Osteoblast (primary cell): Measurements from ENCODE around the gene LRRC4C. TPM values are rescaled to one million over a fixed set of nuclear protein-coding genes. Genes with fewer than 3 reads are reported as not detected.
A peak's percentile ranks its signal among the peaks of the same experiment; 100 is the strongest.

ENCODE experiments used
- DNase-seq: peaks from one replicate; pipeline ENCODE4 v3.0.0; 2011; ENCODE audit warnings: low spot score, mixed read lengths; ENCODE audit not compliant: insufficient read length; ENCODE audit errors: missing footprints
- H2AFZ ChIP-seq: 2 replicates; pipeline ENCODE4 v1.6.0; 2011; ENCODE audit warnings: mild to moderate bottlenecking, low read length
- H3K27ac ChIP-seq: 2 replicates; pipeline ENCODE4 v1.5.1; 2011; ENCODE audit warnings: mild to moderate bottlenecking, low read depth, low read length, moderate library complexity
- H3K27me3 ChIP-seq: 2 replicates; pipeline ENCODE4 v1.6.0; 2012; ENCODE audit warnings: mild to moderate bottlenecking, control low read depth, inconsistent platforms, low read length, moderate library complexity; ENCODE audit not compliant: insufficient read depth
- H3K36me3 ChIP-seq: 2 replicates; pipeline ENCODE4 v1.5.1; 2011; ENCODE audit warnings: mild to moderate bottlenecking, low read length, control low read depth, moderate library complexity; ENCODE audit not compliant: insufficient read depth
- H3K4me1 ChIP-seq: 2 replicates; pipeline ENCODE4 v1.5.1; 2011; ENCODE audit warnings: mild to moderate bottlenecking, low read length, control low read depth, moderate library complexity; ENCODE audit not compliant: insufficient read depth
- H3K4me2 ChIP-seq: 2 replicates; pipeline ENCODE4 v1.6.0; 2011; ENCODE audit warnings: mild to moderate bottlenecking, low read length; ENCODE audit not compliant: insufficient read depth
- H3K4me3 ChIP-seq: fragments of 200-600 bp; sonication (generic); 3 replicates; pipeline ENCODE4 v1.5.1; 2012; ENCODE audit warnings: mild to moderate bottlenecking, low read length, inconsistent platforms; ENCODE audit not compliant: insufficient read depth
- H3K79me2 ChIP-seq: 2 replicates; pipeline ENCODE4 v1.6.0; 2012; ENCODE audit warnings: mild to moderate bottlenecking, low read length, control low read depth, inconsistent platforms; ENCODE audit not compliant: insufficient read depth
- H3K9me3 ChIP-seq: 2 replicates; pipeline ENCODE4 v1.5.1; 2011; ENCODE audit warnings: low read depth, low read length, control low read depth
- H4K20me1 ChIP-seq: 2 replicates; pipeline ENCODE4 v1.6.0; 2012; ENCODE audit warnings: mild to moderate bottlenecking, low read length, control low read depth; ENCODE audit not compliant: insufficient read depth
- total RNA-seq: library from RNA; depleted of rRNA; stranded (reverse); fragments of >200 nt; gene quantifications from 2 replicates; pipeline ENCODE4 v1.2.3, GENCODE V29; 2012
- TF ChIP-seq, protein P1 (sequence below): IDR thresholded peaks from 2 replicates; pipeline ENCODE4 v1.5.1; 2011; ENCODE audit warnings: mild to moderate bottlenecking, low read depth, low read length, moderate library complexity; ENCODE audit errors: extremely low read depth

LRRC4C gene
- total RNA-seq, 1 donor: 2.2 TPM

DNA sequence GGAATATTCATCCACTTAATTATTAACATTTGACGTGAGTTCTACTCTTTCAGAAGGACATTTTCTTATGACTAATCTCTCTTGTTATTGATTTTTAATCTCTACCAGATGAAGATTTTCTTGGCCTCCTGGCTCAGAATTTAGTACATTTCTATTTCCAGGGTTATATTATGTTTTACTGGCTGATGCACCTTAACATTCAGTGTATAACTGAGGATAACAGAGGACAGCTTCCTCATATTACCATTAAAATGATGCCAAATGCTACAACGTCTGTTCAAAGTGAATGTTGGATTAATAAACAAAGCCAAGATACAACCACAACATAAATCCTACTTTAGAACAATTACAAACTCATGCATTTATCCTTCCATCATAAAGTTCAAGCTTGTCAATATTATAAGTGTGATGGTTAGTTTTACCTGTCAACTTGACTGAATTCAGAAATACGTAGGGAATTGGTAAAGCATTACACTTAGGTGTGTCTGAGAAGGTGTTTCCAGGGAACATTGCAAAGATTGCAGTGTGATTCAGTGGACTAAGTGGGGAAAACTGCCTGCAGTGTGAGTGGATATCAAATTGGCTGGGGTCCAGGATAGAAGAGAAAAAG lies 485.2 kb downstream of the LRRC4C start:
- TF ChIP-seq, protein P1, sequence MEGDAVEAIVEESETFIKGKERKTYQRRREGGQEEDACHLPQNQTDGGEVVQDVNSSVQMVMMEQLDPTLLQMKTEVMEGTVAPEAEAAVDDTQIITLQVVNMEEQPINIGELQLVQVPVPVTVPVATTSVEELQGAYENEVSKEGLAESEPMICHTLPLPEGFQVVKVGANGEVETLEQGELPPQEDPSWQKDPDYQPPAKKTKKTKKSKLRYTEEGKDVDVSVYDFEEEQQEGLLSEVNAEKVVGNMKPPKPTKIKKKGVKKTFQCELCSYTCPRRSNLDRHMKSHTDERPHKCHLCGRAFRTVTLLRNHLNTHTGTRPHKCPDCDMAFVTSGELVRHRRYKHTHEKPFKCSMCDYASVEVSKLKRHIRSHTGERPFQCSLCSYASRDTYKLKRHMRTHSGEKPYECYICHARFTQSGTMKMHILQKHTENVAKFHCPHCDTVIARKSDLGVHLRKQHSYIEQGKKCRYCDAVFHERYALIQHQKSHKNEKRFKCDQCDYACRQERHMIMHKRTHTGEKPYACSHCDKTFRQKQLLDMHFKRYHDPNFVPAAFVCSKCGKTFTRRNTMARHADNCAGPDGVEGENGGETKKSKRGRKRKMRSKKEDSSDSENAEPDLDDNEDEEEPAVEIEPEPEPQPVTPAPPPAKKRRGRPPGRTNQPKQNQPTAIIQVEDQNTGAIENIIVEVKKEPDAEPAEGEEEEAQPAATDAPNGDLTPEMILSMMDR: no peak
- peak; percentile 55 for DNase-seq
- H3K27me3 ChIP-seq: no peaks in the 10 kb centered on the region

DNA sequence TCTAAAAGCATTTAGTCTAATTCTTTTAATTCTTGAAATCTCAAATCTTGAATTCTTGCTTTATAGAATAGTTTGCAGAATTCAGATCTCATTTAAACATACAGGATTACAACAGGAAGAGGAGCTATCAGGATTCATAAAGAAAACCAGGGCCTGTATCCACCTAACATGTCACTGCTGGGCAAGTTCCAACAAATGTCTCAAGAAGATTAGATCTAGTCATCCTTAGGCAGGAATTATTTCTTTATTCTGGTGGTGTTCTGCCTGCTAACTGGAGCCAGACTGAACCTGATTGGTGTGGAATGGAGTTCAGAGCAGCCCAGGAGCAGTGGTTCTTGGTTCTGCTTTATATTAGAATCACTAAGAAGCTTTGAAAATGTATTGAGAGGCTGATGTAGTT lies 500.7 kb downstream of the LRRC4C start:
- H2AFZ ChIP-seq: no peak overlapping the region
- H3K79me2 ChIP-seq: no peaks in the 10 kb centered on the region
- TF ChIP-seq, protein P1: no peak
- H3K27ac ChIP-seq: no peak overlapping the region
- no peaks in the 10 kb centered on the region for H4K20me1 ChIP-seq
- no peak overlapping the region for H3K4me2 ChIP-seq
- peaks cover 2% of the 10 kb centered on the region for H3K9me3 ChIP-seq
- no peak for DNase-seq
- H3K36me3 ChIP-seq: no peaks in the 10 kb centered on the region
- H3K27me3 ChIP-seq: no peaks in the 10 kb centered on the region
- H3K4me1 ChIP-seq: no peaks in the 10 kb centered on the region
- H3K4me3 ChIP-seq: no peak overlapping the region

More for the DNA sequence above, 485.2 kb downstream of the LRRC4C start:
- Histone ChIP-seq H2AFZ (no peak overlapping the region), H3K36me3 (no peaks in the 10 kb centered on the region), H3K27ac (no peak overlapping the region), H3K9me3 (peaks cover 6% of the 10 kb centered on the region), H4K20me1 (no peaks in the 10 kb centered on the region), H3K4me1 (no peaks in the 10 kb centered on the region), H3K79me2 (no peaks in the 10 kb centered on the region), H3K4me3 (no peak overlapping the region), H3K4me2 (no peak overlapping the region)

DNA sequence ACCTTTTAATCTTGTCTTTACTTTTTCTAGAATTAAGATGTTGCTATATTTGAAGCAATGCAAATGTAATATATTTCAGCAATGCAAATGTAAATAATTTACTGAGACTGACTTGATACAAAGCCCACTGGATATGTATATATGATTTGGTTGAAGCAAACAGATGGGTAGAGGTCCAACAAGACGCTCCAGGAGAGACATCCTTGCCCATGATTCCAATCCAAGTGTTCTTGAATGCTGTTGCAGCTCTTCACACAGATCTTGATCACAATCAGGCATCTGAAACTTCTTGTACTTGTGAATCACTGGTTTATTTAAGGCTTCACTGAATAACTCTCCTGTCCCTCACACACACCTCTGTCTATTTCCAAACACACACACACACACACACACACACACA lies 507.0 kb downstream of the LRRC4C start:
- Histone ChIP-seq H3K27me3 (no peaks in the 10 kb centered on the region), H3K4me2 (no peak overlapping the region), H4K20me1 (no peaks in the 10 kb centered on the region), H2AFZ (no peak overlapping the region), H3K27ac (no peak overlapping the region), H3K79me2 (no peaks in the 10 kb centered on the region), H3K9me3 (peaks cover 3% of the 10 kb centered on the region), H3K4me3 (no peak overlapping the region), H3K36me3 (no peaks in the 10 kb centered on the region), H3K4me1 (no peaks in the 10 kb centered on the region)
- no peak for DNase-seq
- TF ChIP-seq, protein P1: no peak

DNA sequence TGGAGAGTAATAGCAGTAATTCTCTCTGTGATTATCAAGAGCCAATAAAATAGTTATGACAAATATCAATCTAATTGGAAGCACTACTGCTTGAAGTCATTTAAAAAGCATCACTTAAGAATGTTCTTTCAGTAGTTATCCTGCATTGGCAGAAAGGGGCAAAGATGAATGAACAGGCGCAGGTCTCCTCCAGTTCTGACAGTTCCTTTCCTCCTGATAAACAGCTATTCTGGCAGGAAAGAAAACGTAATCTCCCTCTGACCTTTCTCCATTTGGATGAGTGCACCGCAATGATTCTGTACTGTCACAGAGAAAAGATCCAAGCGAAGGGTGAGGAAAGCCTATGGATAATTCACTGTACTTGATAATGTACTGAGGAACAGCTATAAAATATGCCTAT lies 521.5 kb downstream of the LRRC4C start:
- H3K27ac ChIP-seq: no peak overlapping the region
- H3K4me2 ChIP-seq: no peak overlapping the region
- H3K79me2 ChIP-seq: no peaks in the 10 kb centered on the region
- TF ChIP-seq, protein P1: no peak
- H3K4me3 ChIP-seq: no peak overlapping the region
- no peaks in the 10 kb centered on the region for H3K9me3 ChIP-seq
- H3K27me3 ChIP-seq: no peaks in the 10 kb centered on the region
- DNase-seq: peak; percentile 51
- no peaks in the 10 kb centered on the region for H3K36me3 ChIP-seq
- H3K4me1 ChIP-seq: no peaks in the 10 kb centered on the region
- no peak overlapping the region for H2AFZ ChIP-seq
- no peaks in the 10 kb centered on the region for H4K20me1 ChIP-seq
